Measurements from ENCODE around the gene FOXN1. TPM values are rescaled to one million over a fixed set of nuclear protein-coding genes. Genes with fewer than 3 reads are reported as not detected.

The FOXN1 gene
- total and polyA plus RNA-seq, 2 experiments from 2014 or later, result 0.87 TPM; not detected in 1

- no peaks in the 10 kb centered on the region for H3K9me2 ChIP-seq (replicated peaks; ENCODE audit: insufficient read depth)
- 80% methylated on average over 5 of the region's 5 CpGs for WGBS (ENCODE audit: low lambda C conversion rate, missing lambda C conversion rate)
- no peaks in the 10 kb centered on the region for H4K20me1 ChIP-seq (ENCODE audit: insufficient read depth, poor library complexity, severe bottlenecking)
- no peaks in the 10 kb centered on the region for H3K36me3 ChIP-seq (replicated peaks; ENCODE audit: insufficient read depth, low read depth)
- H3K27me3 ChIP-seq, result no peaks in the 10 kb centered on the region
- TF ChIP-seq CTCF (IDR thresholded peaks at IDR 0.05; ENCODE audit: poor library complexity) (peak; percentile 6), EZH2phosphoT487 (IDR thresholded peaks at IDR 0.05; ENCODE audit: low read depth, severe bottlenecking, unreplicated experiment) (no peak)
- no peak within 1 kb of the TSS for H2AFZ ChIP-seq
- no peaks in the 10 kb centered on the region for H3K9me3 ChIP-seq (ENCODE audit: low read depth)
- H3K4me1 ChIP-seq (ENCODE audit: insufficient read depth), result peaks cover 17% of the 10 kb centered on the region
- no peaks in the 10 kb centered on the region for H3K79me2 ChIP-seq
- H3K4me2 ChIP-seq, result no peak within 1 kb of the TSS
- DNase-seq (ENCODE audit: low spot score), result no peak
- no peak within 1 kb of the TSS for H3K27ac ChIP-seq
- no peak within 1 kb of the TSS for H3K4me3 ChIP-seq
Observed at GRCh38 chr17:28473542-28473941, 32.6 kb upstream of the FOXN1 start, which contains the start of gene SLC13A2. Gene SLC13A2, plus strand, starts transcription at chr17:28473644. Its CDS starts 69 bp downstream, at chr17:28473713.

GRCh38 chr17:28474111-28474531 lies 32.0 kb upstream of the FOXN1 start:
- Histone ChIP-seq H3K27ac (no peak overlapping the region), H2AFZ (no peak overlapping the region), H4K20me1 (ENCODE audit: insufficient read depth, poor library complexity, severe bottlenecking) (no peaks in the 10 kb centered on the region), H3K27me3 (no peaks in the 10 kb centered on the region), H3K9me2 (replicated peaks; ENCODE audit: insufficient read depth) (no peaks in the 10 kb centered on the region), H3K36me3 (replicated peaks; ENCODE audit: insufficient read depth, low read depth) (no peaks in the 10 kb centered on the region), H3K4me2 (no peak overlapping the region), H3K4me1 (ENCODE audit: insufficient read depth) (peaks cover 17% of the 10 kb centered on the region), H3K9me3 (ENCODE audit: low read depth) (no peaks in the 10 kb centered on the region), H3K79me2 (no peaks in the 10 kb centered on the region), H3K4me3 (no peak overlapping the region)
- 89% methylated on average over 7 of the region's 7 CpGs for WGBS (ENCODE audit: low lambda C conversion rate, missing lambda C conversion rate)
- TF ChIP-seq EZH2phosphoT487 (IDR thresholded peaks at IDR 0.05; ENCODE audit: low read depth, severe bottlenecking, unreplicated experiment) (no peak), EZH2 (IDR thresholded peaks at IDR 0.05; ENCODE audit: borderline replicate concordance) (no peak), CTCF (IDR thresholded peaks at IDR 0.05; ENCODE audit: poor library complexity) (no peak)
- no peak for DNase-seq (ENCODE audit: low spot score)

GRCh38 chr17:28475151-28475900 lies 30.8 kb upstream of the FOXN1 start:
- no peaks in the 10 kb centered on the region for H3K9me3 ChIP-seq (ENCODE audit: low read depth)
- H4K20me1 ChIP-seq (ENCODE audit: insufficient read depth, poor library complexity, severe bottlenecking), result no peaks in the 10 kb centered on the region
- no peak overlapping the region for H2AFZ ChIP-seq
- TF ChIP-seq EZH2phosphoT487 (IDR thresholded peaks at IDR 0.05; ENCODE audit: low read depth, severe bottlenecking, unreplicated experiment), result no peak
- TF ChIP-seq EZH2 (IDR thresholded peaks at IDR 0.05; ENCODE audit: borderline replicate concordance), result no peak
- TF ChIP-seq CTCF (IDR thresholded peaks at IDR 0.05; ENCODE audit: poor library complexity), result no peak
- peak overlapping the region; percentile 64 for H3K27ac ChIP-seq
- no peaks in the 10 kb centered on the region for H3K36me3 ChIP-seq (replicated peaks; ENCODE audit: insufficient read depth, low read depth)
- peak; percentile 67 for DNase-seq (ENCODE audit: low spot score)
- no peaks in the 10 kb centered on the region for H3K9me2 ChIP-seq (replicated peaks; ENCODE audit: insufficient read depth)
- peak overlapping the region; percentile 57 for H3K4me2 ChIP-seq
- H3K4me1 ChIP-seq (ENCODE audit: insufficient read depth), result peaks cover 23% of the 10 kb centered on the region
- no peaks in the 10 kb centered on the region for H3K79me2 ChIP-seq
- no peak overlapping the region for H3K4me3 ChIP-seq
- 59% methylated on average over 9 of the region's 9 CpGs for WGBS (ENCODE audit: low lambda C conversion rate, missing lambda C conversion rate)
- H3K27me3 ChIP-seq, result no peaks in the 10 kb centered on the region
